HCT116 (cell line): ENCODE data around the gene CNKSR1.

Experiments
- CBX3 ChIP-seq: IDR thresholded peaks from 2 replicates; pipeline ENCODE4 v1.6.1; 2012; ENCODE audit warnings: low read depth
- CEBPB ChIP-seq: IDR thresholded peaks from 2 replicates; pipeline ENCODE4 v1.6.1; 2012; ENCODE audit warnings: low read depth
- EGR1 ChIP-seq: IDR thresholded peaks from 2 replicates; pipeline ENCODE4 v1.6.1; 2012; ENCODE audit warnings: low read depth
- EZH2 ChIP-seq: fragments of 200-600 bp; sonication (generic); IDR thresholded peaks from 2 replicates; pipeline ENCODE4 v1.6.1; 2017; ENCODE audit warnings: antibody characterized with exemption, mixed run types
- EZH2phosphoT487 ChIP-seq: fragments of 200-600 bp; IDR thresholded peaks from 2 replicates; pipeline ENCODE4 v1.6.1; 2018; ENCODE audit warnings: antibody characterized with exemption, borderline replicate concordance
- JUND ChIP-seq: IDR thresholded peaks from 2 replicates; pipeline ENCODE4 v1.6.1; 2012
- POLR2A ChIP-seq: IDR thresholded peaks from 2 replicates; pipeline ENCODE4 v1.7.0; 2011; ENCODE audit warnings: borderline replicate concordance; ENCODE audit not compliant: insufficient read depth, insufficient read length; ENCODE audit errors: extremely low read depth
- POLR2AphosphoS5 ChIP-seq: IDR thresholded peaks from 2 replicates; pipeline ENCODE4 v1.6.1; 2011; ENCODE audit warnings: mild to moderate bottlenecking, low read depth, low read length, moderate library complexity
- RAD21 ChIP-seq: IDR thresholded peaks from 2 replicates; pipeline ENCODE4 v1.6.1; 2012; ENCODE audit warnings: low read depth, mild to moderate bottlenecking
- SP1 ChIP-seq: IDR thresholded peaks from 2 replicates; pipeline ENCODE4 v1.6.1; 2012; ENCODE audit warnings: low read depth
- TCF7L2 ChIP-seq: IDR thresholded peaks from 2 replicates; pipeline ENCODE4 v1.7.0; 2011; ENCODE audit warnings: borderline replicate concordance, inconsistent platforms; ENCODE audit not compliant: insufficient read depth, insufficient read length; ENCODE audit errors: extremely low read depth
- YY1 ChIP-seq: IDR thresholded peaks from 2 replicates; pipeline ENCODE4 v1.6.1; 2011; ENCODE audit warnings: low read length, low read depth, moderate library complexity, mild to moderate bottlenecking; ENCODE audit not compliant: insufficient replicate concordance; ENCODE audit errors: extremely low read depth
- TF ChIP-seq, protein P1 (sequence below), 3 experiments: fragments of 200-600 bp in 1 of 3; sonication (generic) in 1 of 3; IDR thresholded peaks in 2 of 3; conservative IDR thresholded peaks in 1 of 3; 2 replicates each; pipeline ENCODE4 v1.5.1; 2012 to 2017; ENCODE audit warnings: low read depth in 2 of 3, low read length in 2 of 3, antibody characterized with exemption in 1 of 3, borderline replicate concordance in 1 of 3, control low read depth in 1 of 3, mild to moderate bottlenecking in 1 of 3, mixed read lengths in 1 of 3, mixed run types in 1 of 3, moderate library complexity in 1 of 3; ENCODE audit not compliant: insufficient read depth in 1 of 3
- TF ChIP-seq, protein P2 (sequence below): IDR thresholded peaks from 2 replicates; pipeline ENCODE4 v1.6.1; 2012

DNA sequence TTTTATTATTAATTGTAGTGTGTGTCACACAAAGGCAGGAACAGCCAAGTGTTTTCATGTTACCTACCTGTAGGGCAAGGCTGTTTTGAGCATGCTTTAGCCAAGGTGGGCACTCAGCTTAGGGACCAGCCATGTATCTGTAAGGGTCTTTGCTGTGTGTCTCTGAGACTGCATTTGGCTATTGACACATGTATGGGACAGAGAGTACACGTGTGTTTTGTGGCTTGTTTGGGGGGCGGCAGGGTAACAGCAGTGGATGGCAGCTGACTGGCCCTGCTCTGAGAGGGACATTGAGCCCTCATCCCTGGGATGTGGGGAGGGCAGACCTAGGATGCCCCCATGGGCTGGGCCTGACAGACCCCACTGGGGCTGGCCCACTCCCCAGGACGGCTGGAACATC is 20.0 kb downstream of the CNKSR1 start:
- TF ChIP-seq CEBPB: no peak
- TF ChIP-seq, protein P1, sequence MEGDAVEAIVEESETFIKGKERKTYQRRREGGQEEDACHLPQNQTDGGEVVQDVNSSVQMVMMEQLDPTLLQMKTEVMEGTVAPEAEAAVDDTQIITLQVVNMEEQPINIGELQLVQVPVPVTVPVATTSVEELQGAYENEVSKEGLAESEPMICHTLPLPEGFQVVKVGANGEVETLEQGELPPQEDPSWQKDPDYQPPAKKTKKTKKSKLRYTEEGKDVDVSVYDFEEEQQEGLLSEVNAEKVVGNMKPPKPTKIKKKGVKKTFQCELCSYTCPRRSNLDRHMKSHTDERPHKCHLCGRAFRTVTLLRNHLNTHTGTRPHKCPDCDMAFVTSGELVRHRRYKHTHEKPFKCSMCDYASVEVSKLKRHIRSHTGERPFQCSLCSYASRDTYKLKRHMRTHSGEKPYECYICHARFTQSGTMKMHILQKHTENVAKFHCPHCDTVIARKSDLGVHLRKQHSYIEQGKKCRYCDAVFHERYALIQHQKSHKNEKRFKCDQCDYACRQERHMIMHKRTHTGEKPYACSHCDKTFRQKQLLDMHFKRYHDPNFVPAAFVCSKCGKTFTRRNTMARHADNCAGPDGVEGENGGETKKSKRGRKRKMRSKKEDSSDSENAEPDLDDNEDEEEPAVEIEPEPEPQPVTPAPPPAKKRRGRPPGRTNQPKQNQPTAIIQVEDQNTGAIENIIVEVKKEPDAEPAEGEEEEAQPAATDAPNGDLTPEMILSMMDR (IDR thresholded peaks at IDR 0.05 in 2 of 3, conservative IDR thresholded peaks at IDR 0.05 in 1 of 3; ENCODE audit: borderline replicate concordance in 1 of 3, insufficient read depth in 1 of 3, low read depth in 2 of 3, low read length in 2 of 3): no peak
- TF ChIP-seq EZH2: no peak
- no peak for TF ChIP-seq SP1
- no peak for TF ChIP-seq POLR2A
- TF ChIP-seq EZH2phosphoT487: no peak
- no peak for TF ChIP-seq POLR2AphosphoS5
- TF ChIP-seq YY1: no peak
- TF ChIP-seq, protein P2, sequence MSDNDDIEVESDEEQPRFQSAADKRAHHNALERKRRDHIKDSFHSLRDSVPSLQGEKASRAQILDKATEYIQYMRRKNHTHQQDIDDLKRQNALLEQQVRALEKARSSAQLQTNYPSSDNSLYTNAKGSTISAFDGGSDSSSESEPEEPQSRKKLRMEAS: no peak
- TF ChIP-seq CBX3: no peak
- no peak for TF ChIP-seq TCF7L2
- no peak for TF ChIP-seq EGR1
- no peak for TF ChIP-seq JUND
- TF ChIP-seq RAD21: no peak
